HG03280 (cell line): Measurements from ENCODE around the gene PPP1R18.
"Not testable (repeated sequence)": the region's sequence is repeated elsewhere in the genome, so short reads cannot be mapped to it uniquely, and the experiment has no call there.

Experiments
- ATAC-seq: cut with Tn5 transposase; IDR thresholded peaks from one replicate; pipeline ENCODE4 v1.9.1; 2021; ENCODE audit warnings: mild to moderate bottlenecking, moderate library complexity; ENCODE audit not compliant: unreplicated experiment

The PPP1R18 gene

GRCh38 chr6:30720738-30721197, 34.3 kb upstream of the PPP1R18 start:
- ATAC-seq = no peak

- peak; percentile 40 for ATAC-seq
Observed at GRCh38 chr6:30719791-30720737, 33.6 kb upstream of the PPP1R18 start, which contains the start of gene TUBB. TSS of gene TUBB (plus strand) at chr6:30720352. CDS start at chr6:30720507, 155 bp downstream.

DNA sequence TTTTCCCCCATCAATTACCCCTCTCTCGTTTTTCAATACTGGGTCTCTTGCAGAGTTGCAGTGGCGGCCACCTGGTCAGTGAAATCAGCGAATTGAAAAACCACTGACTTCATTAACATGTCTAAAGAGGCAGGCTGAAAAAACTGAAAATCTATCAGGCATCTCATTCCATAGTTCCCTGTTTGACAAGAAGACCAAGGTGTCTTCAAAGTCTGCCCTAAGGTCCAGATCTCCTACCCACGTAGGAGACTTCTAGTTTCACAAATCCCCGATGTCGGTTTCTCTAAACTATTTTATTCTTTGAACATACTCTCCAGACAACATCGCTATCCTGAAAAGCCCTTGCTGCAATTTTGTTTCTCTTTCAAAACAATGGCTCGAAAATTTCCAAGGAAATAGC, 32.9 kb upstream of the PPP1R18 start:
- ATAC-seq = no peak

- ATAC-seq = not testable (repeated sequence)
Observed at GRCh38 chr6:30717845-30718720, 31.6 kb upstream of the PPP1R18 start.

DNA sequence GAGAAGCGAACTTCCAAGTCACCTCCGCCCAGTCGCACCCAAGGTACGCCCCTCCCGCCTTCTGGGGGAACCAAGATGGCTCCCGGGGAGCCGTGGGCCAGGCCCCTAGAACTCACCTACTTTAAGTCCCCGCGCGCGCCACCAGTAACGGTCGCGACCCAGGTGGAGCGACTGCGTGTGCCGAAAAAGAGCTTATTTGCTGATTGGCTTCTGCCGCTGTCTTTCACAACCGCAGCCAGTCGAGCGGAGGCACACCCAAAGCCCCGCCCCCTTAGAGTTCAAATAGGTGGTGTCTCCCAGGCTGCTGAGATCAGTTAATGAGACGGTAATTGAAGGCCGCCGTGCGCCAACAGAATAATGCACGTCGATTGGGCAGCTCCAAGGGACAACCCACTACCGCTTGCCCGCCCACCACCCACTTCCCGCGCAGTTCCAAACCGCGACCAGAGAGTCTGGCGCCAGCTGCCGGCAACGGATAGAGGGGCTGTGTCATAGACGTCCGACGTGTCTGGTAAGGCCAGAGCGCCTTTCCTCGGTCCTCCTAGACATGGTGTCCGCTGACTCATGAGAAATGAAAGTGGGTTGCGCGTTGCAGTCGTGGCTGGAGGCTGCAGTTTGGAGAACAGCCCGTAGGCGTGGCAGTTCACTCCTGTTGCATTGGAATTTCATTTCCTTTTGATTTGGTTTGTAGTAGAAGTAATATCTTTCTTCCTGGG, 30.8 kb upstream of the PPP1R18 start, which contains the start of gene MDC1:
TSS of gene MDC1 (minus strand) at position 153 of the 716 bp plus-strand sequence. CDS start 2,106 bp downstream, outside the sequence.
- ATAC-seq = peak; percentile 73

DNA sequence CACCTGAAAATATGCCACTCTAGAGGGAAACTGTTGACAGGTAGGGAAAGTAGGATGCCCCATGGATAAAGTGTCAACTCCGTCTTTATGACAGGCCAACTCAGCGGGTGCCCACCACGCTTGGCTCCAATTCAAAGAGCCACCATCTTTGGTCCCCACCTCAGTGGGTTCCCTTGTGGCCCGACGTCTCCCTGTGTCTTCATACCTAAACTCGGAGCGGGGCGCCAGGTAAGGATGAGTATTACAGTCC, 30.4 kb upstream of the PPP1R18 start:
- no peak for ATAC-seq

DNA sequence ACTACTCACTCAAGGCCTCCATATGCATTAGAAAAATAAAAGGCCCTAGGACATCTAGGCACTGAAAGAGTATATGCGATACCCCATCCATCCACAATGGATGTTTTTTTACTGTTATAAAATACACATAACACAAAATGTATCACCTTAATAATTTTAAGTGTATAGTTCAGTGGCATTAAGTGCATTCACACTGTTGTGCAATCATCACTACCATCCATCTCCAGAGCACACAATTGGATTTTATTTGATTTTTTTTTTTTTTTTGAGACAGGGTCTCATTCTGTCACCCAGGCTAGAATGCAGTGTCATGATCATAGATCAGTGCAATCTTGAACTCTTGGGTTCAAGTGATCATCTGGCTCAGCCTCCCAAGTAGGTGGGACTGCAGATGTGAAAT, 27.8 kb upstream of the PPP1R18 start:
- no peak for ATAC-seq

DNA sequence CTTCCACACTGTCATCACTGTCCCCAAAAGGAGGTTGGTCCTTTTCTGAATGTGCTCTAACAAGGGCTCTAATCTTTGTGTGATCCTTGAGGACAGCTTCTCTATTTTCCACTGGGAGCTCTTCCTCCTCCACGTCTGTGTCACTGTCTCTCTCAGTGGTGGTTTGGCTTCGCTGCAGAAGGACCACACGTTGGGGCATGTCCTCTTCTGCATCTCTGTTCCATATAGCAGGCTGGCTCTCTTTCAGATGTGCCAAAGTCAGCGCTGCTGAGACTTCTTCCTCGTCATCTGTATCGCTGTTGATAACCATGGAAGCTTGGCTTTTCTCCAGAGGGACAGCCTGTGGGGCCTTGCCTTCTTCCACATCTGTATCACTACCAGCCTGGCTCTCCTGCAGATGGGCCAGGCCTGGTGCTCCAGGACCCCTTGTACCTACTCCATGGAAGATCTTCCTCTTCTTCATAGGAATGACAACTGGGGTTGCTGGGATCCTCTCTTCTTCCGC, 26.0 kb upstream of the PPP1R18 start:
- ATAC-seq = no peak

GRCh38 chr6:30711758-30712380, 25.4 kb upstream of the PPP1R18 start:
- no peak for ATAC-seq

- ATAC-seq = no peak
Observed at GRCh38 chr6:30709101-30709868, 22.8 kb upstream of the PPP1R18 start.

DNA sequence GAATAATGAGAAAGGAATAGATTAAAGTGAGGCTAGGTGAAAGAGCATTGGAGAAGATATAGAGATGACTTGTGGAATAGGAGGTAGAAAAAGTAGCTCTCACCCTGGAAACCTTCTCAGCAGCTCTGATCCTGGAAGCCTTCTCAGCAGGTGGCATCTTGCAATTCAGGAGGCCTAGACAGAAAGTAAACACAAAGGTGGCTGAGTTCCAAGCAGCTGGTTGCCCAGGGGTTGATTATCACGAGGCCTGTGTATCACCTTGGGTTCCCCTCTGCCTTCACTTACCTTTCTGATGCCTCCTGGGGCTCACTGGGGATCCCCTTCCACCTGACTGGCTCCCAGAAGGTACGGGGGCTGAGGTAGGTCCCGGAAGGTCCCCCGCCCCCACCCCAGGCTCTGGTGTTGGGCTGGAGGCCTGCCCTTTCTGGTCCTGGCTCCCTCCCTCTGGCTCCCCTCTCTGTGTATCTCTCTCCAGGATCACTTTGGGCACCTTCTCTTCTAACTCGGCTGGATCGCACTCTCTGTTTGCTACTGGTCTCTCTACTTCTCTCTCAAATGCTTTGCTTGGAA, 20.9 kb upstream of the PPP1R18 start:
- ATAC-seq = no peak

- ATAC-seq = no peak
Observed at GRCh38 chr6:30705620-30706019, 19.2 kb upstream of the PPP1R18 start.

DNA sequence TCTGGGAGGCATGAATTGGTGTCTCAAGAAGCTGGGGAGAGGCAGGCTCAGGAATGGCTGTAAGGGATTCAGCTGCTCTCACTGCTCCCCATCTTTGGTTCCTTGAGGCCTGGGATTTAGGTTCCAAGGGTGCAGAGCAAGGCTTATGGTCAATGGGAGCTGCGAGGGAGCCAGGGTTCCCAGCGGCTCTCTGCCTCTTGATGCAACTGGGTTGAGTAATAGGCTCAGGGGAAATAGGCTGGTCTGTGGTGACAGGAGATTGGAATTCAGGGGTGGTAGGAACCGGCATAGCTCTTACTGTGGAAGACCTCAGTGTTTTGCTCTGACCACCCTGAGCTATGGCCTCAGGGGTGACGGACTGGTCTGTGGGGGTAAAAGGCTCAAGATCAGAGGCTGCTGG, 17.4 kb upstream of the PPP1R18 start:
- no peak for ATAC-seq

DNA sequence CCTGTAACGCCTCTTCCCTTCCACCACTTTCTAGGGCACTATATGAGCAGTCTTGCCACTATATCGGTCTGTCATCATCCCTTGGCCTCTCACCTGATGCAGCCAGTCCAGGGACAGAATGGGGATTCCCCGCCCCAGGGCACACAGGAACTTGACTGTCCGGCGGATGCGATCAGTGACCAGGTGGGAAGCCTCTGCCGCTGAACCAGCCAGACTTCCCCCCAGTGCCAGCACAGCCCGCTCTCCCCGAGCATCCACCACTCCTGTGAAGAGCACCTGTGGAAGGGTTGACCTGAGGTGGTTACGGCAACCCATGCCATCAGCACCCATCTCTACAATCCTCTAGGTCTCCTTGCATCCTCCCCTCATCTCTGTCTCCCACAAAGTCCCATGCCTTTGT, 16.6 kb upstream of the PPP1R18 start:
- no peak for ATAC-seq

- ATAC-seq = no peak
Observed at GRCh38 chr6:30700340-30700739, 13.9 kb upstream of the PPP1R18 start.

- no peak for ATAC-seq
Observed at GRCh38 chr6:30696432-30696831, 10.0 kb upstream of the PPP1R18 start.

- ATAC-seq = no peak
Observed at GRCh38 chr6:30691208-30691847, 4.9 kb upstream of the PPP1R18 start.

GRCh38 chr6:30690403-30691207, 4.2 kb upstream of the PPP1R18 start, which contains the start of gene NRM:
TSS of gene NRM (minus strand) at chr6:30690984. CDS start at chr6:30690974, 10 bp downstream.
- peak; percentile 45 for ATAC-seq
